G401.6 (cell line): Measurements from ENCODE around the gene CREB3L1.

ENCODE experiments used
- FAIRE-seq: peaks from 2 replicates; lab custom pipeline; 2012; peaks lifted over from hg19 to GRCh38; lab: Jason Lieb, UNC

CREB3L1 gene

GRCh38 chr11:46277622-46278386 is at the start of gene CREB3L1:
TSS of gene CREB3L1 (plus strand) at chr11:46277662. CDS start at chr11:46278112, 450 bp downstream.
- no peak for FAIRE-seq

- FAIRE-seq, result no peak
Measured at GRCh38 chr11:46229230-46229629, 48.2 kb upstream of the CREB3L1 start.

GRCh38 chr11:46234311-46234710 is 43.2 kb upstream of the CREB3L1 start:
- no peak for FAIRE-seq

GRCh38 chr11:46235777-46236688 is 41.4 kb upstream of the CREB3L1 start:
- no peak for FAIRE-seq

- no peak for FAIRE-seq
Measured at GRCh38 chr11:46236918-46237247, 40.6 kb upstream of the CREB3L1 start.

- no peak for FAIRE-seq
Measured at GRCh38 chr11:46237248-46238077, 40.0 kb upstream of the CREB3L1 start.

GRCh38 chr11:46238078-46238966 is 39.1 kb upstream of the CREB3L1 start:
- FAIRE-seq, result no peak

GRCh38 chr11:46238967-46239800 is 38.3 kb upstream of the CREB3L1 start:
- FAIRE-seq, result no peak

- FAIRE-seq, result no peak
Measured at GRCh38 chr11:46239801-46240061, 37.7 kb upstream of the CREB3L1 start.

GRCh38 chr11:46240371-46240770 is 37.1 kb upstream of the CREB3L1 start:
- FAIRE-seq, result no peak

GRCh38 chr11:46240861-46241260 is 36.6 kb upstream of the CREB3L1 start:
- FAIRE-seq, result no peak

- no peak for FAIRE-seq
Measured at GRCh38 chr11:46242041-46242951, 35.2 kb upstream of the CREB3L1 start.

- no peak for FAIRE-seq
Measured at GRCh38 chr11:46242952-46243795, 34.3 kb upstream of the CREB3L1 start.

- FAIRE-seq, result no peak
Measured at GRCh38 chr11:46243796-46244109, 33.7 kb upstream of the CREB3L1 start.

GRCh38 chr11:46246521-46246920 is 30.9 kb upstream of the CREB3L1 start:
- no peak for FAIRE-seq

GRCh38 chr11:46247090-46247489 is 30.4 kb upstream of the CREB3L1 start:
- no peak for FAIRE-seq

- peak; percentile 33 for FAIRE-seq
Measured at GRCh38 chr11:46247659-46248058, 29.8 kb upstream of the CREB3L1 start.

- no peak for FAIRE-seq
Measured at GRCh38 chr11:46248289-46249102, 29.0 kb upstream of the CREB3L1 start.
